Stimulated activated CD4-positive, alpha-beta T cell treated with anti-CD3 and anti-CD28 coated beads, Interleukin-4, amount 100 ng/mL, for 4 hours (primary cell): Measurements from ENCODE around the gene CFAP20DC.
"Not testable (repeated sequence)": the region's sequence is repeated elsewhere in the genome, so short reads cannot be mapped to it uniquely, and the experiment has no call there.

Experiments used
- DNase-seq, 2 experiments: peaks; one replicate each; pipeline ENCODE4 v3.0.0-alpha.2; 2020

The CFAP20DC gene

DNA sequence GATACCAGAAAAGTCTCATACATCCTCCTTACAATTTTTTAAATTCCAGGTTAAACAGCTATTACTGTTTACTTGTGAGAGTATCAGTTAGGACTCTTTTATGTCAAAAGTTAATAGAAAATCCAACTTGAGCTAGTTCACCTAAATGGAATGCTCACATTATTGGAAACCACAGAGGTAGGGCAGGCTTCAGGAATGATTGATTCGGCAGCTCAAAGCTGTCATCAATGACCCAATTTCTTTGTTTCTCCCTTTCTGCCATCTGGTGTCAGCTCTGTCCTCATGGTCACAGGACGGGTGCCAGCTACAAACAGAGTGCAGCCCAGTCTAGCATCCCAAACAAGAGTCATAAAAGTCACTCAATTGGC is 32.2 kb downstream of the CFAP20DC start:
- DNase-seq: no peak

GRCh38 chr3:59016930-59017616 is 32.8 kb downstream of the CFAP20DC start:
- DNase-seq: no peak

- DNase-seq: no peak
These were observed 36.2 kb downstream of the CFAP20DC start for GRCh38 chr3:59013611-59014010.

DNA sequence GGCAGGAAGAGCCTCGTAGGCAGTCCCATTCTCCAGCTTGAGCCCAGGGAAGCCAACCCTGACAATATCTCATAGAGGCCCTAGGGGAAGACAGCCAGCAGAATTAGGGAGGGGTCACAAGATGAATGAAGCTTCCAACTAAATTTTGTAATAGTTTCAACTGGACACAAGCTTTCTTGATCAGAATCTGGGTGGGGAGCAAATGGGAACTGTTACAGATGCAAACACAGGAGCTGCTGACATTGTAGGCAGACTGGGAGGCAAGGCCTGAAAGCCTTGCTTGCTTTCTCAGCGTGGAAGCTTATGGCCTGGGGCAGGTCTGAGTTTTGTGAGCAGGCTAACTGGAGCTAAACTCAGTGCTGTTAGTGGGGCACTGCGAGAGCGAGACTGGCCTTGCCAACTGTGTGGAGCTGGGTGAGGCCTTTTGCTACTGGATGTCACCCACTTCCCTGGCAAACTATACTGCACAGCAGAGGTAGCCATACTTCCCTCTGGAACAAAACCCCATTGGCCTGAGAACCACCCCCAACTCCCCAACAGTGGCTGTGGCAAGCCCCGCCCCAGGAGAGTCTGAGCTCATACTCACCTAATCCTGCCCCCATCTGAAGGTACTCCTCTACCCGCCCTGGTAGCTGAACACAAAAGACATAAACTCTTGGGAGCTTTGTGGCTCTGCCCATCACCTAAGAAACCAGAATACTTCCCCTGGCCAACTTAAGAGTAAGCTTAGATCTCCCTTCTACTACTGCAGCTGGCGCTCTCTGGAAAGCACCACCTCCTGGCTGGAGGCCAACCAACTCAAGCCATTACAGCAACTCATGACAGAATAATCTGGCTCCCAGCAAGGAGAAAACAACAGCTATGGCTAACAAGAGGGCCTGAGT is 42.9 kb downstream of the CFAP20DC start:
- no peak for DNase-seq

GRCh38 chr3:59001675-59002074 is 48.1 kb downstream of the CFAP20DC start:
- no peak for DNase-seq

- DNase-seq: no peak
These were observed 50.1 kb downstream of the CFAP20DC start for GRCh38 chr3:58999774-59000160.

DNA sequence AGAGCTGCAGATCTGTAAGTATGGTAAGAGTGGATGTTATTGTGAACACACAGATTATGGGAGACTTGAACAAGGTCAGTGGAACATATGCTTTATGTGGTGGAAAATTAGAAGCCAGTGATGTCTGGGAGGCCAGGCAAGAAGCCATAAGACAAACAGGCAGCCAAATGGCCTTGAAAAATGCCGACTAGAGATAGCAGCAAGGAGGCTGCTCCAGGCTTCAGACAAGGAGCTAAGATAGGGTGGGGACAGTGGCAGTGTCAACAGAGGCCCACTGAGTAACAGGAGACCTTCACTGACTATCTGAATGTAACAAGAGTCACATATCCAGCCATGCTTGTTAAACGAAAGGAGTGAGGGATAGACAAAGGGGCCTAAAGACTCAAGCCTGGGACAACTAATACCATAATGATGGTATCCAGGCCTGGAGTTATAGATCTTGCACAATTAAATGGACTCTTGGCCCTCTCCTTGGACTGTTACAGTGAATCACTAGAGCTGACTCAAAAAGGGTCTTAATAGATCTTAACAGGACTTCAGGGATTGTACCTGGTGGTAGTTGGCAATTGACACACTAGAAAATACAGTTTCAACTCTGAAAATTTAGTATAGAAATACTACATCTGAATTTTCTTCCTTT is 50.6 kb downstream of the CFAP20DC start:
- no peak for DNase-seq

GRCh38 chr3:58998476-58999117 is 51.2 kb downstream of the CFAP20DC start:
- DNase-seq: no peak

DNA sequence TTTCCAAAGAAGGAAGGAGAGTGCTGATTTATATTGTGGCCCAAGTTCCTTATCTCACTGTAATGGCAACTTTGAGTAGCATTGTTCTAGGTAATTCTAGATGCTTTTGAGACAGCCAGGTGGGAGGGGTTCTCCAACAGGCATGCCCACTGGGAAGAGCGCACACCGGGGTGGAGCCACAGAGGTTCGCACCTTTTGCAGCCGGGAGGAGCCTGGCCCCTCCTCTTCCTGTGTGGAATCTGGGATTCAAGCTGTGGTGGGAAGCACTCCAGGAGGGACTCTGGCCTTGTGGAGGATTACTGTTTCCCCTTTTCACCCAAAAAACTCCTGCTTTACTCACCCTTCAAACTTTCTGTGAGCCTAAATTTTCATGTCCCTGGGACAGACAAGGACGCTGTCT is 53.1 kb downstream of the CFAP20DC start:
- no peak for DNase-seq

- DNase-seq: no peak
These were observed 55.0 kb downstream of the CFAP20DC start for GRCh38 chr3:58994746-58995330.

DNA sequence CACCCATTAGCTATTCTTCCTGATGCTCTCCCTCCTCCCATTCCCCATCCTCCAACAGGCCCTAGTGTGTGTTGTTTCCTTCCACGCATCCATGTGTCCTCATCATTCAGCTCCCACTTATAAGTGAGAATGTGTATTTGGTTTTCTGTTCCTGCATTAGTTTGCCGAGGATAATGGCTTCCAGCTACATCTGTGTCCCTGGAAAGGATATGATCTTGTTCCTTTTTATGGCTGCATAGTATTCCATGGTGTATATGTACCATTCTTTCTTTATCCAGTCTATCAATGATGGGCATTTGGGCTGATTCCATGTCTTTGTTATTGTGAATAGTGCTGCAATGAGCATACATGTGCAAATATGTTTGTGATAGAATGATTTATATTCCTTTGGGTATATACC is 56.3 kb downstream of the CFAP20DC start:
- DNase-seq: no peak

GRCh38 chr3:58991623-58992022 is 58.2 kb downstream of the CFAP20DC start:
- DNase-seq: no peak

- no peak for DNase-seq
These were observed 58.8 kb downstream of the CFAP20DC start for GRCh38 chr3:58991026-58991425.

DNA sequence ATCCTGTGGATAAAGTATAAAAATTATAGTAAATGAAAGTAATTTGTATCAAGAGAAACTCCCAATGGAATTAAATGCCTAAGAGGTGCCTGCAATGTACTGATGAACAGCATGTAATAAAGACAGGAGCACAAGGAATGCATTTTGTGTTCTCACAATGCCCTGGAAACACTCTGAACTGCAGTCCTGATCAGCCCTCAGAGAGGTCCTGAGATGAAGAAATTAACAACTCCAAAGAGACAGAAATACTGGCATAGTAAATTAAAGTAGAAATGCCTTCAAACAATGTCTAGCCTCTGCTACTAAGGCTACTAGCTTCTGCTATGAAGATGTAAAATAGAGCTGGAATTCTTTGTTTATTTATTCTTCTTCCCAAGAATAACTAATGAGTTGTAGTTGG is 59.9 kb downstream of the CFAP20DC start:
- DNase-seq: no peak

DNA sequence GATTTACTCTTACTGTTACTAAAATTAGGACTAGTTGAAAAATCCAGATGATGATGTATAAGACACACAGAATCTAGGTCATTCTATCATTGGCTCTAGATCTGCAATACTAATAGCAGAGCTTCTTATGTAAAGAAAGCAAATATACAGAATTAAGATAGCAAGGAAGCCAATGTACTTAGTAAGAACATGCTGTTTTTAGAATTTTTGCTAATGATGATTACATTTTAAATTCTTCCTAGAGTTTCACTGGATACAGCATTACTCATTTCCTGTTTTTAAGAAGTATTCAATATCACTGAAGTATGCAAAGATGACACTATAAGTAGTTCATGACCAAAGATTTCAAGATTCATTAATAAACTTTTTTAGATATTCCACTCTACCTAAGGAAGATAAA is 60.7 kb downstream of the CFAP20DC start:
- DNase-seq: no peak

DNA sequence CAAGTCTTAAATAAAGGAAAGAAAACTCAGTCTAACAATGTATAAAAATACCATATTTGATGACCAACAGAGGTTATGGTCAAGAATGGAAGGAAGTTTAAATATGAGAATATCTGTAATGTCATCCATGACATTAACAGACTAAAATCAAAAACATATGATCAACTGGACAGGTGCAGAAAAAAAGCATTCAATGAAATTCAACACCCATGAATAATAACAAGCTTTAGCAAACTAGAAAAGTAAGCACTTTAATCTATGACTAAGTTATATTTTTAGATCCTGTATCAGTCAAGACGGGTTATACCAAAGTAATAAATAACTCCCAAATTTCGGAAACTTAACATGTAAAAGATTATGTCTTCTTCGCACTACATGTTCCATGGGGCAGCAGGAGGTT is 61.8 kb downstream of the CFAP20DC start:
- DNase-seq: no peak

- DNase-seq: no peak
These were observed 63.2 kb downstream of the CFAP20DC start for GRCh38 chr3:58986654-58987053.

DNA sequence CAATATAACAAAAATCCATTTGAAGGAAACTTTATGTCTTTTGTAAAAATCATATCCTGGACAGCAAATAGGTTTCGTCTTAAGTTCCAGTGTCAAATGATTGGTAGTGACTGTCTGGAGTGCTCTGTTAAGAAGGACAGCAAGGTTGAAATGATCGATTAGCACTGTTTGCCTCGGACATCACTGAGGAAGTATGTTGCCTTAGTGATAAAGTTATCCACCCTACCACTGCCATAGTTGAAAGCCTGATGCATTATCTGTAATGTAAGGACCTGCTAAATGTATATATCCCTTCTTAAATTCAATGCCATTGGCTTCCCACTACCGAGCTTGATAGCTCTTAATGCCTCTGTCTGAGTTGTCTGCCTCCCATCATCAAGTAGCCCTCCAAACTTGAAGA is 70.0 kb downstream of the CFAP20DC start:
- DNase-seq: no peak

GRCh38 chr3:58973796-58974195 is 76.0 kb downstream of the CFAP20DC start:
- DNase-seq: no peak

GRCh38 chr3:58967866-58968265 is 82.0 kb downstream of the CFAP20DC start:
- DNase-seq: not testable (repeated sequence)

DNA sequence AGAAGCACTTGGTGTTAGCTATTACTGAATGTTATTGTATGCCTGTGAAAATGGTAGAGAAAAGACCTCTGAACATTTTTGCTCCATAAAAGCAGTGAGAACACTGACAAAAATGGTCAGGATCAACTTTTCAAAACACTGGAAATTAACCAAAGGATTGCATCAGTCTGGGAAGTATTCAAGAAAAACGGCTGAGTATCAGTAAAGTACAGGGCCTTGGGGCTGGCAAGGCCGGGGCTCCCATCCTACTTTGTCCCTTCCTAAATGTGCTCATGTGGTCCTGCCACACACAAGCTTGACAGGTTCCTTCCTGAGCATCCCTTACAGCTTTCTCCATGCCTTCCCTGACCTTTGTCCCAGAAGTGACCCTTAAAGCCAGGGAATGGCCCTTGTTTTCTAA is 84.0 kb downstream of the CFAP20DC start:
- DNase-seq: no peak

GRCh38 chr3:58963928-58964503 is 85.8 kb downstream of the CFAP20DC start:
- DNase-seq: no peak

DNA sequence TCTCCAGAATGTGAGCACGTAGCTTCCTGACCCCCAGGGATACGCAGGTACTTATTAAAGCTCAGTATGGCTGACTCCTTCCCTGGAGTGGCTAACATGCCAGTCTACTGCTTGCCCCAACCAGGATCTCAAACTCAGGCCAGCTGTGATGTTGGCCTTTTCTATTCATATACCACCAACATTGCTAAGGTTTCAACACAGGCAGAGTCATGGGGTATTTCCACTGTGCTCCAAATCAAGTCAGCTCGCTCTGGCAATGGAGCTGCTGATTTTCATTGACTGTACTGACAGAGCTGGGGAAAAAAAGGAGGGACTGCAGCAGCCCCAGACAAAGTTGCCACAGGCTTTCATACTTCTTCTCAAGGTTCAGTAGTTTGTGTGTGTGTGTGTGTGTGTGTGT is 87.0 kb downstream of the CFAP20DC start:
- DNase-seq: no peak
